GM12878 (cell line): ENCODE measurements around the gene PCDHGA3. TPM values are rescaled to one million over a fixed set of nuclear protein-coding genes. Genes with fewer than 3 reads are reported as not detected.

Experiments used
- ATAC-seq: fragments of 200-7000 bp; cut with Tn5 transposase; 3 replicates; pipeline ENCODE4 v1.9.1; 2020; ENCODE audit warnings: mild to moderate bottlenecking, moderate library complexity
- BruUV-seq: library from RNA; stranded (reverse); fragments of 400-500 nt; replicated peaks from 2 replicates; lab custom pipeline; 2021; lab: Mats Ljungman, UMichigan
- CTCF ChIA-PET: fragments of 300-600 bp; sonication (Branson Sonifier 250); formaldehyde crosslinking; extraction: SDS; loops from one replicate; lab custom pipeline; 2021; ENCODE audit warnings: inconsistent platforms; lab: Yijun Ruan, JAX
- POLR2A ChIA-PET: fragments of 350-600 bp; formaldehyde crosslinking; extraction: SDS; loops from one replicate; lab custom pipeline; 2021; ENCODE audit warnings: inconsistent platforms; lab: Charles Lee
- RAD21 ChIA-PET: fragments of 300-600 bp; sonication (Branson Sonifier 250); formaldehyde crosslinking; loops from one replicate; lab custom pipeline; 2023; ENCODE audit warnings: antibody characterized with exemption; ENCODE audit not compliant: unreplicated experiment; lab: Charles Lee
- SMC1A ChIA-PET: fragments of 300-600 bp; sonication (Branson Sonifier 250); formaldehyde crosslinking; loops from one replicate; lab custom pipeline; 2023; ENCODE audit not compliant: unreplicated experiment, uncharacterized antibody; lab: Charles Lee
- DNase-seq: peaks from one replicate; pipeline ENCODE4 v3.0.0-alpha.2; 2011; ENCODE audit warnings: low read depth, low spot score
- FAIRE-seq: peaks from 3 replicates; lab custom pipeline; 2011; peaks lifted over from hg19 to GRCh38; lab: Jason Lieb, UNC
- H2AFZ ChIP-seq: 2 replicates; pipeline ENCODE4 v1.6.0; 2011; ENCODE audit warnings: low read depth, low read length, control low read depth; ENCODE audit not compliant: control insufficient read depth
- H3K27ac ChIP-seq: 2 replicates; pipeline ENCODE4 v1.5.1; 2011; ENCODE audit warnings: control low read depth; ENCODE audit not compliant: control insufficient read depth, insufficient read depth
- H3K27me3 ChIP-seq, 2 experiments: replicated peaks in 1 of 2; 2 replicates each; pipeline versions ENCODE4 v1.6.0 to v1.6.1; 2011; ENCODE audit warnings: low read length in 1 of 2; ENCODE audit not compliant: control insufficient read depth in 2 of 2, insufficient read depth in 2 of 2
- H3K36me3 ChIP-seq, 2 experiments: 2 replicates each; pipeline ENCODE4 v1.5.1; 2011; ENCODE audit warnings: low read length in 1 of 2; ENCODE audit not compliant: control insufficient read depth in 2 of 2, insufficient read depth in 2 of 2
- H3K4me1 ChIP-seq: 2 replicates; pipeline ENCODE4 v1.6.1; 2011; ENCODE audit warnings: mild to moderate bottlenecking, low read length, moderate library complexity, mixed read lengths; ENCODE audit not compliant: control insufficient read depth, insufficient read depth
- H3K4me2 ChIP-seq: 2 replicates; pipeline ENCODE4 v1.6.0; 2011; ENCODE audit warnings: control low read depth; ENCODE audit not compliant: control insufficient read depth, insufficient read depth
- H3K4me3 ChIP-seq: fragments of 200-600 bp; sonication (generic); 2 replicates; pipeline ENCODE4 v1.5.1; 2016
- H3K79me2 ChIP-seq: 2 replicates; pipeline ENCODE4 v1.6.0; 2011; ENCODE audit warnings: low read length; ENCODE audit not compliant: control insufficient read depth, insufficient read depth
- H3K9ac ChIP-seq: 2 replicates; pipeline ENCODE4 v1.8.0; 2011; ENCODE audit warnings: low read length, control low read depth, mixed read lengths; ENCODE audit not compliant: control insufficient read depth, insufficient read depth
- H3K9me3 ChIP-seq: replicated peaks from 3 replicates; pipeline ENCODE4 v1.5.1; 2011; ENCODE audit warnings: mild to moderate bottlenecking, low read length; ENCODE audit not compliant: control insufficient read depth, insufficient read depth
- H4K20me1 ChIP-seq: 2 replicates; pipeline ENCODE4 v1.6.0; 2011; ENCODE audit not compliant: control insufficient read depth, insufficient read depth
- BCL11A ChIP-seq: IDR thresholded peaks from 2 replicates; pipeline ENCODE4 v1.6.1; 2011; ENCODE audit warnings: low read depth, low read length
- BHLHE40 ChIP-seq, 2 experiments: fragments of 450-650 bp in 1 of 2; IDR thresholded peaks; 2 replicates each; pipeline ENCODE4 v1.6.1; 2011 to 2017; ENCODE audit warnings: low read depth in 2 of 2, borderline replicate concordance in 1 of 2, improper control_type of control experiment in 1 of 2, low read length in 1 of 2, mild to moderate bottlenecking in 1 of 2
- CBX5 ChIP-seq: sonication (generic); IDR thresholded peaks from 2 replicates; pipeline ENCODE4 v1.6.1; 2016; ENCODE audit warnings: low read depth, moderate library complexity, mild to moderate bottlenecking, inconsistent platforms
- EED ChIP-seq: sonication (generic); IDR thresholded peaks from 2 replicates; pipeline ENCODE4 v1.6.1; 2016; ENCODE audit warnings: antibody characterized with exemption, low read depth
- ESRRA ChIP-seq: IDR thresholded peaks from 2 replicates; pipeline ENCODE4 v1.6.1; 2012; ENCODE audit warnings: mild to moderate bottlenecking, low read length, improper control_type of control experiment
- SPI1 ChIP-seq: IDR thresholded peaks from 2 replicates; pipeline ENCODE4 v1.6.1; 2011; ENCODE audit warnings: low read depth, mild to moderate bottlenecking, low read length, moderate library complexity, borderline replicate concordance; ENCODE audit not compliant: insufficient read depth
- SREBF2 ChIP-seq: IDR thresholded peaks from 2 replicates; pipeline ENCODE4 v1.6.1; 2012; ENCODE audit warnings: mild to moderate bottlenecking, low read length
- STAT3 ChIP-seq: IDR thresholded peaks from 2 replicates; pipeline ENCODE4 v1.6.1; 2011; ENCODE audit warnings: low read depth, low read length, improper control_type of control experiment
- TCF12 ChIP-seq: IDR thresholded peaks from 2 replicates; pipeline ENCODE4 v1.6.1; 2011; ENCODE audit warnings: low read depth, mild to moderate bottlenecking, low read length
- WGBS: methylation state at CpG from one replicate; pipeline ENCODE4 v1.1.6; 2016; ENCODE audit warnings: low lambda C conversion rate; ENCODE audit not compliant: insufficient replicate concordance, insufficient coverage; ENCODE audit errors: missing lambda C conversion rate; 5-methylcytosine and 5-hydroxymethylcytosine counted together
- in situ Hi-C: fragments of 300-500 bp; cut with MboI; formaldehyde crosslinking; loops from 9 replicates; pipeline ENCODE4 v1.14.3; 2018; ENCODE audit warnings: mixed read lengths
- intact Hi-C: fragments of 100-400 bp; cut with micrococcal nuclease; formaldehyde crosslinking; loops from one replicate; pipeline ENCODE4 v1.14.2; 2022; ENCODE audit not compliant: unreplicated experiment
- polyA plus RNA-seq, 11 experiments: library from polyadenylated mRNA; depleted of rRNA in 4 of 11; unstranded in 6 of 11; stranded (reverse) in 5 of 11; fragments of >200 nt; fragmentation: Nextera tagmentation in 4 of 11; fragmentation: Illumina TruSeq in 1 of 11; extraction: Ambion mirVana in 4 of 11; extraction: Trizol in 1 of 11; gene quantifications; 1 replicate in 1 of 11; 2 replicates in 10 of 11; pipeline versions ENCODE4 v1.2.1 to v1.2.3, GENCODE V29; 2011 to 2016; ENCODE audit warnings: inconsistent platforms in 2 of 11, missing spikeins in 2 of 11, low read depth in 1 of 11
- total RNA-seq, 4 experiments: library from RNA; depleted of rRNA in 3 of 4; stranded (reverse); fragments of >200 nt in 3 of 4; fragmentation: Illumina TruSeq in 1 of 4; extraction: Trizol in 1 of 4; gene quantifications; 2 replicates each; pipeline versions ENCODE4 v1.2.1 to v1.2.3, GENCODE V29; 2013 to 2021
- TF ChIP-seq, protein P1 (sequence below): IDR thresholded peaks from 2 replicates; pipeline ENCODE4 v1.6.1; 2012; ENCODE audit warnings: low read length, inconsistent platforms
- TF ChIP-seq, protein P2 (sequence below): fragments of 450-650 bp; IDR thresholded peaks from 2 replicates; pipeline ENCODE4 v1.6.1; 2018; ENCODE audit warnings: borderline replicate concordance, mild to moderate bottlenecking; ENCODE audit not compliant: partially characterized antibody

Gene PCDHGA3
- total and polyA plus RNA-seq, 10 of the 15 experiments (the other 5 are each of a cell fraction or from before 2014, with no cell fraction given), result 0.06 to 0.17 (median 0.11) TPM; not detected in 6

DNA sequence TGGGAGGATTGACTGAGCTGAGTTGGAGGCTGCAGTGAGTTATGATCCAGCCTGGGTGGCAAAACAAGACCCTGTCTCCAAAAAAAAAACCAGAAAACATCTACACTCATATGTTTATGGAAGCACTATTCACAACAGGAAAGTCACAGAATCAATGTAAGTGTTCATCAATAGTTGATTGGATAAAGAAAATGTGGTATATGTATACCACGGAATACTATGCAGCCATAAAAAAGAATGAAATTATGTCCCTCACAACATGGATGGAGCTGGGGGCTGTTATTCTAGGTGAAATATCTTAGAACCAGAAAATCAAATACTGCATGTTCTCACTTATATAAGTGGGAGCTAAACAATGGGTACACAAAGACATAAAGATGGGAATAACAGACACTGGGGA is 37.0 kb upstream of the PCDHGA3 start:
- ATAC-seq (no peak), DNase-seq (no peak), FAIRE-seq (no peak)
- no TSS peak for BruUV-seq
- Histone ChIP-seq H3K4me1 (no peaks in the 10 kb centered on the region), H3K27ac (no peak overlapping the region), H3K9me3 (peaks cover 5% of the 10 kb centered on the region), H3K27me3 (no peaks in the 10 kb centered on the region), H3K9ac (no peak overlapping the region), H3K4me2 (no peak overlapping the region), H2AFZ (no peak overlapping the region), H3K79me2 (no peaks in the 10 kb centered on the region), H3K36me3 (no peaks in the 10 kb centered on the region), H3K4me3 (no peak overlapping the region), H4K20me1 (no peaks in the 10 kb centered on the region)
- CTCF ChIA-PET, result no interaction called here
- SMC1A ChIA-PET, result no interaction called here
- TF ChIP-seq TCF12, result no peak
- TF ChIP-seq ESRRA, result no peak
- TF ChIP-seq STAT3, result no peak
- no peak for TF ChIP-seq SPI1
- TF ChIP-seq, protein P1, sequence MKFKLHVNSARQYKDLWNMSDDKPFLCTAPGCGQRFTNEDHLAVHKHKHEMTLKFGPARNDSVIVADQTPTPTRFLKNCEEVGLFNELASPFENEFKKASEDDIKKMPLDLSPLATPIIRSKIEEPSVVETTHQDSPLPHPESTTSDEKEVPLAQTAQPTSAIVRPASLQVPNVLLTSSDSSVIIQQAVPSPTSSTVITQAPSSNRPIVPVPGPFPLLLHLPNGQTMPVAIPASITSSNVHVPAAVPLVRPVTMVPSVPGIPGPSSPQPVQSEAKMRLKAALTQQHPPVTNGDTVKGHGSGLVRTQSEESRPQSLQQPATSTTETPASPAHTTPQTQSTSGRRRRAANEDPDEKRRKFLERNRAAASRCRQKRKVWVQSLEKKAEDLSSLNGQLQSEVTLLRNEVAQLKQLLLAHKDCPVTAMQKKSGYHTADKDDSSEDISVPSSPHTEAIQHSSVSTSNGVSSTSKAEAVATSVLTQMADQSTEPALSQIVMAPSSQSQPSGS, result no peak
- in situ Hi-C loops, result no loop called here
- RAD21 ChIA-PET, result no interaction called here
- POLR2A ChIA-PET, result no interaction called here
- 95% methylated on average over 1 of the region's 1 CpG for WGBS
- intact Hi-C loops, result no loop called here

DNA sequence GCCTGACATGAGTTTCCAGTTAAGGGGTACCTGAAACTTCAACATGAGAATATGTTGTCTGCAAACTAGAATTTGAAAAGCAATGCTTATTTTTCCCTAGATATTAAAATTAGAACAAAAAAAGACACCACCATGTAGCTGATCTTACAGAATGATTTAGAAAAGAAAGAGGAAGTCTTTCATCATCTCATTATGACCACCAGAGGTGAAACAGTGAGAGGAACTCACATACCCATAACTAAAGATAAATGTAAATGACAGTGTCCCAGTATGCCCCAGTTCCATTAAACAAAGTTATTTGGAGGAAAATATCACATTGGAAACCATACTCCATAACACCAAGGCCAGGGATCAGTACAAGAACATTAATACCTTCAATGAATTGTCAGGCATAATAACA is 29.9 kb upstream of the PCDHGA3 start:
- Histone ChIP-seq H3K36me3 (no peaks in the 10 kb centered on the region), H3K4me1 (no peaks in the 10 kb centered on the region), H2AFZ (no peak overlapping the region), H3K4me3 (no peak overlapping the region), H3K9ac (no peak overlapping the region), H3K27me3 (no peaks in the 10 kb centered on the region), H3K27ac (no peak overlapping the region), H3K9me3 (peaks cover 18% of the 10 kb centered on the region), H3K79me2 (peaks cover 7% of the 10 kb centered on the region), H3K4me2 (no peak overlapping the region), H4K20me1 (no peaks in the 10 kb centered on the region)
- ChIA-PET CTCF (no interaction called here), POLR2A (no interaction called here), RAD21 (no interaction called here), SMC1A (interaction anchor here (1.2 kb wide), 1 partner anchor 11 kb away, joined by 3 read pairs; no protein-coding TSS in a partner anchor)
- DNase-seq, result no peak
- no peak for FAIRE-seq
- no TSS peak for BruUV-seq
- TF ChIP-seq SREBF2 (no peak), CBX5 (no peak), BCL11A (no peak), BHLHE40 (IDR thresholded peaks at IDR 0.05; ENCODE audit: borderline replicate concordance in 1 of 2, low read depth in 2 of 2, low read length in 1 of 2) (no peak), EED (no peak), ESRRA (no peak)
- TF ChIP-seq, protein P2, sequence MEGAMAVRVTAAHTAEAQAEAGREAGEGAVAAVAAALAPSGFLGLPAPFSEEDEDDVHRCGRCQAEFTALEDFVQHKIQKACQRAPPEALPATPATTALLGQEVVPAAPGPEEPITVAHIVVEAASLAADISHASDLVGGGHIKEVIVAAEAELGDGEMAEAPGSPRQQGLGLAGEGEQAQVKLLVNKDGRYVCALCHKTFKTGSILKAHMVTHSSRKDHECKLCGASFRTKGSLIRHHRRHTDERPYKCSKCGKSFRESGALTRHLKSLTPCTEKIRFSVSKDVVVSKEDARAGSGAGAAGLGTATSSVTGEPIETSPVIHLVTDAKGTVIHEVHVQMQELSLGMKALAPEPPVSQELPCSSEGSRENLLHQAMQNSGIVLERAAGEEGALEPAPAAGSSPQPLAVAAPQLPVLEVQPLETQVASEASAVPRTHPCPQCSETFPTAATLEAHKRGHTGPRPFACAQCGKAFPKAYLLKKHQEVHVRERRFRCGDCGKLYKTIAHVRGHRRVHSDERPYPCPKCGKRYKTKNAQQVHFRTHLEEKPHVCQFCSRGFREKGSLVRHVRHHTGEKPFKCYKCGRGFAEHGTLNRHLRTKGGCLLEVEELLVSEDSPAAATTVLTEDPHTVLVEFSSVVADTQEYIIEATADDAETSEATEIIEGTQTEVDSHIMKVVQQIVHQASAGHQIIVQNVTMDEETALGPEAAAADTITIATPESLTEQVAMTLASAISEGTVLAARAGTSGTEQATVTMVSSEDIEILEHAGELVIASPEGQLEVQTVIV, result no peak
- in situ Hi-C loops (no loop called here), intact Hi-C loops (no loop called here)
- ATAC-seq, result 0 out of 3 replicates have a peak, but pooled peaks have one; percentile 21
